ENCODE measurements around the gene ZNF513. TPM values are rescaled to one million over a fixed set of nuclear protein-coding genes. Genes with fewer than 3 reads are reported as not detected.

ZNF513 gene
- total and polyA plus RNA-seq, 3 donors from 2014 or later = 26.7 to 39.8 (median 39.4) TPM

DNA sequence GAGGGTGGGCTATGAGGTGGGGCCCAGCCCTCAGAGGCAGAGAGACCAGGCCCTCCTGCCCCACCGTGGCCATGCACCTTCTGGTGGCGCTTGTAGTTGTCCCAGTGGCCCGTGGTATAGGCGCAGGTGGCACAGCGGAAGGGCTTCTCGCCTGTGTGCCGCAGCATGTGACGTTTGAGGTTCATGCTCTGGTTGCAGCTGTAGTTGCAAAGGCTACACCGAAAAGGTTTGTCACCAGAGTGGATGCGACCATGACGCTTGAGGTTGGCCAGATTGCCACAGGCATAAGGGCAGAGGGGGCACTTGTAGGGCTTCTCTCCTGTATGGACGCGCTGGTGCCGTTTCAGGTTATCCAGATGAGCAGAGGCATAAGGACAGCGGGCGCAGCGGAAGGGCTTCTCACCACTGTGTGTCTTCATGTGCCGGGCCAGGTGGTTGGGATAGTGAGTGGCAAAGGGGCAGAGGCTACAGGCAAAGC lies 2.9 kb downstream of the ZNF513 start:
- Histone ChIP-seq H3K36me3 (ENCODE audit: low read depth, missing control alignments) (no peaks in the 10 kb centered on the region), H3K27ac (no peak overlapping the region)
- intact Hi-C loops (cut with DNase I; ENCODE audit: low total_unique reads) = no loop called here

DNA sequence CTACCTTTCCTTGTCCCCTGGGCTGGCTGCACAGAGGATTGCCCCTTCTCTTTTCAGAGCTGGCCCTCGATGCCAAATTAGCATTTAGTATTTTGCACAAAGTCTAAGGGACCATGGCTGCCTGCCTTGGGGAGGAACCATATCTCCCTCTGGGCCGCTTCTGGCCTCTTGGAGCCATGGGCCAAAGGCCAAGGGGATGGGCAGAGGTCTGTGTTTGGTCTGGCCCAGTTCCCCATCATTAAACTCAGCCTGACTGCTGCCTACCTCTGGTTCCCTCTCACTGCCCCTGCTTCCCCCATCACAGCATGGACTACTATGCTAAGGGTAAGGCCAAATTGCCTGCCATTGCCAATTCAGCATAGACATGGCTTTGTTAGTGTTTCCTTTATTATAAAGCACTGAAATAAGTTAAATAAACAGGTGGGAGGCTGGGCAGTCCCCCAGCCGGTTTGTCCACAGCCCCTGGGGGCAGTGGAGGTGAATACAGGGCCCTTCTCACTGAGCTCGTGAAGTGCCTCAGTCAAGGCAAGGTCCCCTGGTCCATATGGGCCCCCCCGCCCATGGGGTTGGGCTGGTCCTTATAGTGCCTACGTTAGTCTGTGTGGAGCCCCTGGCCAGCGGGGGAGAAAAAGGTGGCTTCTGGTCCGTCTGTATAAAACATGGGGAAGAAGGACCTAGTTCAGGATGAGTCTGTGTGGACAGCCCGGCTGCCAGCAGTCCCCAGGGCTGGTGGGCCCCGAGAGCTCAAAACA lies 3.5 kb downstream of the ZNF513 start:
- Histone ChIP-seq H3K27me3 (no peaks in the 10 kb centered on the region), H3K27ac (no peak overlapping the region), H3K4me3 (no peak overlapping the region), H3K9me3 (no peaks in the 10 kb centered on the region), H3K36me3 (ENCODE audit: low read depth, missing control alignments) (no peaks in the 10 kb centered on the region), H3K4me1 (peaks cover 13% of the 10 kb centered on the region)
- WGBS, 2 donors = 56 to 64% methylated on average over 8 to 10 of the region's 10 CpGs
- TF ChIP-seq POLR2A (IDR thresholded peaks at IDR 0.05) = no peak
- TF ChIP-seq, protein P1, sequence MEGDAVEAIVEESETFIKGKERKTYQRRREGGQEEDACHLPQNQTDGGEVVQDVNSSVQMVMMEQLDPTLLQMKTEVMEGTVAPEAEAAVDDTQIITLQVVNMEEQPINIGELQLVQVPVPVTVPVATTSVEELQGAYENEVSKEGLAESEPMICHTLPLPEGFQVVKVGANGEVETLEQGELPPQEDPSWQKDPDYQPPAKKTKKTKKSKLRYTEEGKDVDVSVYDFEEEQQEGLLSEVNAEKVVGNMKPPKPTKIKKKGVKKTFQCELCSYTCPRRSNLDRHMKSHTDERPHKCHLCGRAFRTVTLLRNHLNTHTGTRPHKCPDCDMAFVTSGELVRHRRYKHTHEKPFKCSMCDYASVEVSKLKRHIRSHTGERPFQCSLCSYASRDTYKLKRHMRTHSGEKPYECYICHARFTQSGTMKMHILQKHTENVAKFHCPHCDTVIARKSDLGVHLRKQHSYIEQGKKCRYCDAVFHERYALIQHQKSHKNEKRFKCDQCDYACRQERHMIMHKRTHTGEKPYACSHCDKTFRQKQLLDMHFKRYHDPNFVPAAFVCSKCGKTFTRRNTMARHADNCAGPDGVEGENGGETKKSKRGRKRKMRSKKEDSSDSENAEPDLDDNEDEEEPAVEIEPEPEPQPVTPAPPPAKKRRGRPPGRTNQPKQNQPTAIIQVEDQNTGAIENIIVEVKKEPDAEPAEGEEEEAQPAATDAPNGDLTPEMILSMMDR (IDR thresholded peaks at IDR 0.05) = no peak
- intact Hi-C loops (cut with DNase I; ENCODE audit: low total_unique reads) = no loop called here
- DNase-seq = no peak

More for the DNA sequence above, 2.9 kb downstream of the ZNF513 start:
- no peak overlapping the region for H3K4me3 ChIP-seq
- H3K27me3 ChIP-seq = no peaks in the 10 kb centered on the region
- no peaks in the 10 kb centered on the region for H3K9me3 ChIP-seq
- H3K4me1 ChIP-seq = peaks cover 8% of the 10 kb centered on the region
- TF ChIP-seq, protein P1 (IDR thresholded peaks at IDR 0.05) = no peak
- no peak for TF ChIP-seq POLR2A (IDR thresholded peaks at IDR 0.05)
- WGBS, 2 donors = 87 to 90% methylated on average over 13 to 18 of the region's 18 CpGs
- no peak for DNase-seq

DNA sequence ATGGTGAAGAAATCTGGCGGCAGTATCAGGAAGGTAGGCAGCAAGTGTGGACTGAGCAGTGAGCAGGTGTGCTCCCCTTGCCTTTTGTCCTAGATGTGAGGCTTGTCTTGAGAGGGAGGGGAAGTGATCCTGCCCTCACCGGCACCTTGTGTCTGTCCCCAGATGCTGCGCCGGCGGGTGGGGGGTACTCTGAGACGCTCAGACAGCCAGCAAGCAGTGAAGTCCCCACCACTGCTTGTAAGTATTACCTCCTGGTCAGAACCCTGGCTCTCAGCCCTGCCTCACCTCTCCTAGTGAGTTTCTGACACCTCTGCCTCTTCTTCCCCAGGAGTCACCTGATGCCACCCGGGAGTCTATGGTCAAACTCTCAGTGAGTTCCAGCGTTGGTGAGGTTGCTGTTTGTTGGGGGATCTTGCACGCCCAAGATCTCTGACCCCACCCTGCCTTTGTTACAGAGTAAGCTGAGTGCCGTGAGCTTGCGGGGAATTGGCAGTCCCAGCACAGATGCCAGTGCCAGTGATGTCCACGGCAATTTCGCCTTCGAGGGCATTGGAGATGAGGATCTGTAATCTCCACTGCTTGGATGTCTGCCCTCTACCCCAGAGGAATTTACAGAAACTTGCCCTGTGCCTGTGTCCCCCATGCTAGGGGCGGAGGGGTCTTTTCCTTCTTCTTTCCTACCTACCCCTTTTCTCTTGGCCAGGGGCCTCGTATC lies 4.2 kb downstream of the ZNF513 start:
- no peak for TF ChIP-seq POLR2A (IDR thresholded peaks at IDR 0.05)
- TF ChIP-seq, protein P1 (IDR thresholded peaks at IDR 0.05) = no peak
- Histone ChIP-seq H3K4me1 (peaks cover 20% of the 10 kb centered on the region), H3K9me3 (no peaks in the 10 kb centered on the region), H3K36me3 (ENCODE audit: low read depth, missing control alignments) (no peaks in the 10 kb centered on the region), H3K4me3 (no peak overlapping the region), H3K27ac (no peak overlapping the region), H3K27me3 (no peaks in the 10 kb centered on the region)
- 79 to 84% methylated on average over 15 to 16 of the region's 16 CpGs for whole genome bisulfite sequencing, 2 donors
- intact Hi-C loops (cut with DNase I; ENCODE audit: low total_unique reads) = no loop called here
- DNase-seq = no peak

DNA sequence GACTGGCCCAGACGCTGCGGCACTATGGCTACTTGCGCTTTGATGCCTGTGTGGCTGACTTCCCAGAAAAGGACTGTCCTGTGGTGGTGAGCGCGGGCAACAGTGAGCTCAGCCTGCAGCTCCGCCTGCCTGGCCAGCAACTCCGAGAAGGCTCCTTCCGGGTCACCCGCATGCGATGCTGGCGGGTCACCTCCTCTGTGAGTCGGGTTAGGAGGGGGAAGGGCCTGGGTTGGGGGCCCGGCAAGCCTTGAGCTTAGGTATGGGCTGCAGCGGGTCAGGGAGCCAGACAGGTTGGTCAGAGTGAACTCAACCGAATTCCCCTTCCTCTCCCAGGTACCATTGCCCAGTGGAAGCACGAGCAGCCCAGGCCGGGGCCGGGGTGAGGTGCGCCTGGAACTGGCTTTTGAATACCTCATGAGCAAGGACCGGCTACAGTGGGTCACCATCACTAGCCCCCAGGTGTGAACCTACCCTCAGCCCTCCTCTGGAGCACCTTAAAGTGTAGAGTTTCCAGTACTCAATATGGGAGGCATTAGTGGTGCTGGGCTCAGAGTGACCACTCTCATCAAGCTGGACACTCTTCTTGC lies 4.9 kb downstream of the ZNF513 start:
- DNase-seq = no peak
- intact Hi-C loops (cut with DNase I; ENCODE audit: low total_unique reads) = no loop called here
- Histone ChIP-seq H3K4me1 (peaks cover 20% of the 10 kb centered on the region), H3K27ac (no peak overlapping the region), H3K4me3 (no peak overlapping the region), H3K36me3 (ENCODE audit: low read depth, missing control alignments) (no peaks in the 10 kb centered on the region), H3K9me3 (no peaks in the 10 kb centered on the region), H3K27me3 (no peaks in the 10 kb centered on the region)
- WGBS, 2 donors = 89 to 92% methylated on average over 11 to 20 of the region's 20 CpGs
- no peak for TF ChIP-seq POLR2A (IDR thresholded peaks at IDR 0.05)
- TF ChIP-seq, protein P1 (IDR thresholded peaks at IDR 0.05) = no peak
